Breast epithelium (tissue), 4 donors: ENCODE results near the gene RD3L. TPM values are rescaled to one million over a fixed set of nuclear protein-coding genes. Genes with fewer than 3 reads are reported as not detected.
"Not testable (repeated sequence)": the region's sequence is repeated elsewhere in the genome, so short reads cannot be mapped to it uniquely, and the experiment has no call there.

Experiments used
- DNase-seq, 2 donors: peaks; one replicate each; pipeline ENCODE4 v3.0.0-alpha.2; 2019; ENCODE audit warnings: low spot score in 2 of 2
- H3K27ac ChIP-seq, 2 donors: fragments of 200-600 bp; sonication (generic) in 1 of 2; one replicate each; pipeline ENCODE4 v1.5.1; 2016 to 2019; ENCODE audit warnings: mild to moderate bottlenecking in 1 of 2
- H3K27me3 ChIP-seq, 2 donors: fragments of 200-600 bp; sonication (generic) in 1 of 2; one replicate each; pipeline versions ENCODE4 v1.5.1 to v1.6.0; 2017 to 2019; ENCODE audit warnings: control low read depth in 1 of 2, mild to moderate bottlenecking in 1 of 2
- H3K36me3 ChIP-seq: fragments of 200-600 bp; one replicate; pipeline ENCODE4 v1.5.1; 2019
- H3K4me1 ChIP-seq, 2 donors: fragments of 200-600 bp; sonication (generic); one replicate each; pipeline ENCODE4 v1.5.1; 2016 to 2019; ENCODE audit warnings: control low read depth in 1 of 2
- H3K4me3 ChIP-seq, 3 donors: fragments of 200-600 bp; sonication (generic); 1 replicate in 2 of 3; 2 replicates in 1 of 3; pipeline ENCODE4 v1.5.1; 2016 to 2019; ENCODE audit warnings: mild to moderate bottlenecking in 3 of 3, moderate library complexity in 2 of 3
- H3K9me3 ChIP-seq, 2 donors: fragments of 200-600 bp; sonication (generic) in 1 of 2; one replicate each; pipeline ENCODE4 v1.5.1; 2016 to 2019; ENCODE audit warnings: control low read depth in 1 of 2
- POLR2A ChIP-seq: fragments of 450-650 bp; IDR thresholded peaks from one replicate; pipeline ENCODE4 v1.6.1; 2016; ENCODE audit warnings: antibody characterized with exemption, mild to moderate bottlenecking, moderate library complexity
- POLR2AphosphoS5 ChIP-seq, 3 donors: sonication (generic); formaldehyde crosslinking; IDR thresholded peaks; one replicate each; pipeline ENCODE4 v1.6.1; 2017; ENCODE audit warnings: antibody characterized with exemption in 3 of 3
- intact Hi-C: fragments of 100-400 bp; cut with DNase I; formaldehyde crosslinking; loops from one replicate; pipeline ENCODE4 v1.15.1; 2023; ENCODE audit warnings: low total_unique reads
- total RNA-seq, 3 donors: library from RNA; depleted of rRNA; stranded (reverse); fragments of >200 nt; gene quantifications; one replicate each; pipeline ENCODE4 v1.1.0, GENCODE V29; 2016
- TF ChIP-seq, protein P1 (sequence below), 3 donors: fragments of 450-650 bp; IDR thresholded peaks; one replicate each; pipeline ENCODE4 v1.5.1; 2016 to 2017; ENCODE audit warnings: antibody characterized with exemption in 3 of 3, mild to moderate bottlenecking in 3 of 3, moderate library complexity in 3 of 3

The RD3L gene
- total RNA-seq, result not detected

DNA sequence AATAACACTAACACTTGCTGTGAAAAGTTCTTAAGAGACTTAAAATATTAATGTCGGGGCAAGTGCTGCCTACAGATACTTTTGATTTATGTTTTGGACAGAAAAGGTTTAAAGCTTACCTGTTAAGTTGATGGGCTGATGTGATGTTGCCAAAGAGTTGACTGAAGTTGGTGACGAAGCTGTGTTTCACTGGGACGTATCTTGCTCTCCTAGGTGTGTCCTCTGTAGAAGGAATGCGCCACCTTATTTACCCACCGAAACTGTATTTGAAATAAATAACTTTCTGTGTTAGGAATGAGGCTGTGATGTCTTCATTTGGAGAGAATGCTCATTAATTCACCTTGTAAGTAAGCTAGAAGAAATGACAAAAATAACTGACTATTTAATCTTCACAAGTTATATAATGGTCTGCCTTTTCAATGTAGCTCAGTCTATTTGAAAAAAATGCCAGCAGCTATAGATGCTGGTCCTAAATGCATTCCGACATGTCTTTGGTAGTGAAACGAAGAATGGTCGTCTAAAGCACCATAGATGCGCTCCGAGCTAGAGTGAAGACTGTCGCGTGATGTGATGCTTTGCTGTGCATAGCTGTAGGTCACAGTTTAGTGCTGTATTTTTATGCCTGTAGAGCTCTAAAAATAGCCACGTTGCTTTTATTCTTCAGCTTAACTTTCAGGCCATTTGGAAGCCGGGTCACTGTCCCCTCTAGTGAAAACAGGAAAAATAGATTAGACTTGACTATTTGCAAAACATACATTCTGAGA lies at the start of gene RD3L:
Gene RD3L, minus strand, starts transcription at position 557 of the 764 bp plus-strand sequence. CDS start 834 bp downstream, outside the sequence.
- Histone ChIP-seq H3K9me3 (no peaks in the 10 kb centered on the region), H3K36me3 (no peaks in the 10 kb centered on the region), H3K4me3 (no peak within 1 kb of the TSS), H3K4me1 (no peaks in the 10 kb centered on the region), H3K27me3 (peaks cover 0 to 3% of the 10 kb centered on the region in 2 donors), H3K27ac (no peak within 1 kb of the TSS)
- TF ChIP-seq POLR2A, result no peak
- no peak for TF ChIP-seq POLR2AphosphoS5 (IDR thresholded peaks at IDR 0.05)
- TF ChIP-seq, protein P1, sequence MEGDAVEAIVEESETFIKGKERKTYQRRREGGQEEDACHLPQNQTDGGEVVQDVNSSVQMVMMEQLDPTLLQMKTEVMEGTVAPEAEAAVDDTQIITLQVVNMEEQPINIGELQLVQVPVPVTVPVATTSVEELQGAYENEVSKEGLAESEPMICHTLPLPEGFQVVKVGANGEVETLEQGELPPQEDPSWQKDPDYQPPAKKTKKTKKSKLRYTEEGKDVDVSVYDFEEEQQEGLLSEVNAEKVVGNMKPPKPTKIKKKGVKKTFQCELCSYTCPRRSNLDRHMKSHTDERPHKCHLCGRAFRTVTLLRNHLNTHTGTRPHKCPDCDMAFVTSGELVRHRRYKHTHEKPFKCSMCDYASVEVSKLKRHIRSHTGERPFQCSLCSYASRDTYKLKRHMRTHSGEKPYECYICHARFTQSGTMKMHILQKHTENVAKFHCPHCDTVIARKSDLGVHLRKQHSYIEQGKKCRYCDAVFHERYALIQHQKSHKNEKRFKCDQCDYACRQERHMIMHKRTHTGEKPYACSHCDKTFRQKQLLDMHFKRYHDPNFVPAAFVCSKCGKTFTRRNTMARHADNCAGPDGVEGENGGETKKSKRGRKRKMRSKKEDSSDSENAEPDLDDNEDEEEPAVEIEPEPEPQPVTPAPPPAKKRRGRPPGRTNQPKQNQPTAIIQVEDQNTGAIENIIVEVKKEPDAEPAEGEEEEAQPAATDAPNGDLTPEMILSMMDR (IDR thresholded peaks at IDR 0.05), result no peak
- no peak for DNase-seq
- intact Hi-C loops, result no loop called here

DNA sequence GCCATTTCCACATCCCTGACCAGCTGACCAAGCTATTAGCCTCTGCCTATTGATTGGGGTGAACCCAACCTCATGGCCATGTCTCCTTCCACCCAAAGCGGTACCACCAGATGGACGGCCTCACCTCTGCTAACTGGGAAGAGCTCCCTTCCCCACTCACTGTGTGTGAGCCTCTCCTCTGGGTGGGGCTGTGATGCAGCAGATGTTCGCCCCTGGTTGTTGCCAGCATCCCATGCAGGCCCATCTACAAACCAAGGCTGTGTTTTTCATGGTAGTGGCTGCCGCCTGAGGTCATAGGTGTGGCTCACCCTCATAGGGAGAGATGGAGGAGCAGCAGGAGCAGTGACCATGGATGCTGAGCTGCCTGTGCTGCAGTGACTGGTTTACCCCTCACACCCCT lies 47.6 kb upstream of the RD3L start:
- Histone ChIP-seq H3K36me3 (no peaks in the 10 kb centered on the region), H3K27me3 (no peaks in the 10 kb centered on the region), H3K4me1 (no peaks in the 10 kb centered on the region), H3K9me3 (peaks cover 0 to 9% of the 10 kb centered on the region in 2 donors), H3K27ac (no peak overlapping the region), H3K4me3 (no peak overlapping the region)
- no peak for DNase-seq
- TF ChIP-seq POLR2A (no peak), POLR2AphosphoS5 (IDR thresholded peaks at IDR 0.05) (no peak)
- TF ChIP-seq, protein P1 (IDR thresholded peaks at IDR 0.05), result no peak
- intact Hi-C loops, result no loop called here

DNA sequence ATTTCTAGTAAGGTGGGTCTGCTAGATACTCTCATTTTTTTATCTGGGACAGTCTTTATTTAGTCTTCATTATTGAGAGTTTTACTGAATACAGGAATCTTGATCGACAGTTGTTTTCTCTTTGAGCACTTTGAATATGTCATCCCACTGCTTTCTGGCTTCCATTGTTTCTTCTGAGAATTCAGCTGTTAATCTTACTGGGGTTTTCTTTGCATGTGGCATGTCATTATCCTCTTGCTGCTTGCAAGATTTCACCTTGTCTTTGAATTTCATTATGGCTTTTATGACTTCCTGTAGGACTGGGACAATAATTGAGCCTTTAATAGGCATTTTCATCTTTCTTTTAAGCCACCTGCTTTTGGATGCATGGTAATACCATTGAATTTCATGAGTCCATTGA lies 46.7 kb upstream of the RD3L start:
- no peaks in the 10 kb centered on the region for H3K36me3 ChIP-seq
- TF ChIP-seq, protein P1 (IDR thresholded peaks at IDR 0.05), result no peak
- TF ChIP-seq POLR2A (no peak), POLR2AphosphoS5 (IDR thresholded peaks at IDR 0.05) (no peak)
- no peaks in the 10 kb centered on the region for H3K27me3 ChIP-seq
- no peaks in the 10 kb centered on the region for H3K4me1 ChIP-seq
- H3K9me3 ChIP-seq, result peaks cover 0 to 9% of the 10 kb centered on the region in 2 donors
- H3K4me3 ChIP-seq, result no peak overlapping the region
- H3K27ac ChIP-seq, result no peak overlapping the region
- DNase-seq, result no peak
- intact Hi-C loops, result no loop called here

DNA sequence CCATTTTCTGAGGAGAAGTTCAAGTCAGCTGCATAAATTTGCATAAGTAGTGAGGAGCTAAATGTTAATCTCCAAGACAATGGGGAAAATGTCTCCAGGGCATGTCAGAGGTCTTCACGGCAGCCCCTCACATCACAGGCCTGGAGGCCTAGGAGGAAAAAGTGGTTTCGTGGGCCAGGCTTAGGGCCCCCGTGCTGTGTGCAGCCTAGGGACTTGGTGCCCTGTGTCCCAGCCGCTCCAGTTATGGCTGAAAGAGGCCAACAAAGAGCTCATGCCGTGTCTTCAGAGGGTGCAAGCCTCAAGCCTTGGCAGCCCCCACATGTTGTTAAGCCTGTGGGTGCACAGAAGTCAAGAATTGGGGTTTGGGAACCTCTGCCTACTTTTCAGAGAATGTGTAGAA lies 41.9 kb upstream of the RD3L start:
- Histone ChIP-seq H3K4me1 (no peaks in the 10 kb centered on the region), H3K4me3 (no peak overlapping the region), H3K27ac (no peak overlapping the region), H3K27me3 (no peaks in the 10 kb centered on the region), H3K36me3 (no peaks in the 10 kb centered on the region), H3K9me3 (peaks cover 0 to 5% of the 10 kb centered on the region in 2 donors)
- intact Hi-C loops, result no loop called here
- TF ChIP-seq POLR2A (no peak), POLR2AphosphoS5 (IDR thresholded peaks at IDR 0.05) (no peak)
- TF ChIP-seq, protein P1 (IDR thresholded peaks at IDR 0.05), result no peak
- no peak for DNase-seq

DNA sequence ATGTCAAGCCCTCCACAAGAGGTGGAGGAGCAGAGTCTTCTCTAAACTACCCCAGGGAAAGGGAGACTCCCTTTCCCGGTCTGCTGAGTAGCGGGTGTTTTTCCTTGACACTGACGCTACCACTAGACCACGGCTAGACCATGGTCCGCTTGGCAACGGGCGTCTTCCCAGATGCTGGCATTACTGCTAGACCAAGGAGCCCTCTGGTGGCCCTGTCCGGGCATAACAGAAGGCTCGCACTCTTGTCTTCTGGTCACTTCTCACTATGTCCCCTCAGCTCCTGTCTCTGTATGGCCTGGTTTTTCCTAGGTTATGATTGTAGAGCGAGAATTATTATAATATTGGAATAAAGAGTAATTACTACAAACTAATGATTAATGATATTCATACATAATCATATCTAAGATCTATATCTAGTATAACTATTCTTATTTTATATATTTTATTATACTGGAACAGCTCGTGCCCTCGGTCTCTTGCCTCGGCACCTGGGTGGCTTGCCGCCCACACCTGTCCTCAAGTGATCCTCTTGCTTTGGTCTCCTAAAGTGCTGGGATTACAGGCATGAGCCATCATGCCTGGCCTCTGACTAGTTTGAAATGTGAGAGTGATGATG lies 38.4 kb upstream of the RD3L start:
- H3K4me1 ChIP-seq, H3K4me3 ChIP-seq, H3K27me3 ChIP-seq, H3K36me3 ChIP-seq, intact Hi-C loops, H3K27ac ChIP-seq, H3K9me3 ChIP-seq: not testable (repeated sequence)
- DNase-seq, result peak in 1 of 2 donors; percentile 32
- TF ChIP-seq, protein P1 (IDR thresholded peaks at IDR 0.05), result peak in 2 of 3 donors; percentile 53 to 65
